Neural cell (in vitro differentiated cells): ENCODE results near the gene TICAM1.

Experiments used
- CTCF ChIP-seq: fragments of 450-650 bp; IDR thresholded peaks from 2 replicates; pipeline ENCODE4 v1.5.1; 2014; ENCODE audit warnings: antibody characterized with exemption, mild to moderate bottlenecking, moderate library complexity; ENCODE audit not compliant: poor library complexity, severe bottlenecking
- EP300 ChIP-seq: fragments of 450-650 bp; conservative IDR thresholded peaks from 2 replicates; pipeline ENCODE4 v1.6.1; 2014; ENCODE audit warnings: antibody characterized with exemption, mild to moderate bottlenecking, moderate library complexity; ENCODE audit not compliant: poor library complexity, severe bottlenecking
- EZH2 ChIP-seq: fragments of 200-600, 300-800 bp; shearing (Covaris generic), sonication (generic); IDR thresholded peaks from 2 replicates; pipeline ENCODE4 v1.6.1; 2014; ENCODE audit warnings: antibody characterized with exemption, low read length, borderline replicate concordance, mild to moderate bottlenecking; ENCODE audit not compliant: insufficient read depth, poor library complexity, severe bottlenecking
- MXI1 ChIP-seq: fragments of 450-650 bp; conservative IDR thresholded peaks from 2 replicates; pipeline ENCODE4 v1.6.1; 2014; ENCODE audit warnings: antibody characterized with exemption, mild to moderate bottlenecking; ENCODE audit not compliant: poor library complexity, severe bottlenecking
- POLR2AphosphoS5 ChIP-seq: IDR thresholded peaks from 2 replicates; pipeline ENCODE4 v1.6.1; 2012
- RAD21 ChIP-seq: fragments of 450-650 bp; conservative IDR thresholded peaks from 2 replicates; pipeline ENCODE4 v1.6.1; 2014; ENCODE audit warnings: antibody characterized with exemption, mild to moderate bottlenecking, moderate library complexity
- SMC3 ChIP-seq: fragments of 450-650 bp; conservative IDR thresholded peaks from 2 replicates; pipeline ENCODE4 v1.6.1; 2014; ENCODE audit warnings: antibody characterized with exemption, mild to moderate bottlenecking, moderate library complexity; ENCODE audit not compliant: poor library complexity
- TAF1 ChIP-seq: IDR thresholded peaks from 2 replicates; pipeline ENCODE4 v1.6.1; 2012; ENCODE audit warnings: low read depth

- TF ChIP-seq CTCF = no peak
- no peak for TF ChIP-seq EP300
- TF ChIP-seq MXI1 = no peak
- TF ChIP-seq EZH2 = no peak
- no peak for TF ChIP-seq RAD21
- TF ChIP-seq POLR2AphosphoS5 = no peak
- no peak for TF ChIP-seq TAF1
- TF ChIP-seq SMC3 = no peak
Observed at GRCh38 chr19:4814625-4815425, 16.7 kb downstream of the TICAM1 start.
